HEK293 (cell line): ENCODE results near the gene CCDC102B.

Source experiments
- CTCF ChIA-PET: fragments of 350-600 bp; formaldehyde crosslinking; extraction: SDS; loops from one replicate; lab custom pipeline; 2021; ENCODE audit warnings: antibody characterized with exemption; lab: Yijun Ruan, JAX
- POLR2A ChIA-PET: fragments of 300-600 bp; formaldehyde crosslinking; extraction: SDS; loops from one replicate; lab custom pipeline; 2020; ENCODE audit warnings: antibody characterized with exemption, inconsistent platforms; lab: Yijun Ruan, JAX
- H3K27ac ChIP-seq: fragments of 200-500 bp; sonication (Bioruptor generic); 2 replicates; pipeline ENCODE4 v1.5.1; 2014; ENCODE audit warnings: low read depth, low read length, control low read depth, inconsistent platforms; ENCODE audit errors: extremely low read depth
- H3K36me3 ChIP-seq, 2 experiments: fragments of 200-500 bp in 1 of 2; sonication (Bioruptor generic) in 1 of 2; 1 replicate in 1 of 2; 2 replicates in 1 of 2; pipeline ENCODE4 v1.5.1; 2014 to 2017; ENCODE audit warnings: inconsistent platforms in 2 of 2, low read length in 2 of 2; ENCODE audit not compliant: control insufficient read depth in 2 of 2, insufficient read depth in 1 of 2
- H3K4me1 ChIP-seq: fragments of 200-500 bp; sonication (Bioruptor generic); 2 replicates; pipeline ENCODE4 v1.5.1; 2014; ENCODE audit warnings: mild to moderate bottlenecking, low read length, inconsistent platforms; ENCODE audit not compliant: control insufficient read depth, insufficient read depth
- H3K4me3 ChIP-seq: 2 replicates; pipeline ENCODE4 v1.5.1; 2011; ENCODE audit warnings: low read depth, mild to moderate bottlenecking, control low read depth, low read length, moderate library complexity
- H3K9me3 ChIP-seq: fragments of 200-500 bp; sonication (Bioruptor generic); 2 replicates; pipeline ENCODE4 v1.5.1; 2014; ENCODE audit warnings: low read depth, low read length, inconsistent platforms; ENCODE audit not compliant: control insufficient read depth, insufficient read depth
- GFI1B ChIP-seq: fragments of 450-650 bp; formaldehyde crosslinking; IDR thresholded peaks from 2 replicates; pipeline ENCODE4 v1.5.1; 2016; ENCODE audit warnings: missing biosample characterization, missing genetic modification characterization
- GLIS2 ChIP-seq: fragments of 450-650 bp; formaldehyde crosslinking; IDR thresholded peaks from 2 replicates; pipeline ENCODE4 v1.5.1; 2016; ENCODE audit warnings: missing biosample characterization, missing genetic modification characterization
- SCRT1 ChIP-seq: fragments of 450-650 bp; formaldehyde crosslinking; IDR thresholded peaks from 2 replicates; pipeline ENCODE4 v1.5.1; 2016; ENCODE audit warnings: missing biosample characterization, missing genetic modification characterization, borderline replicate concordance
- SCRT2 ChIP-seq: fragments of 450-650 bp; formaldehyde crosslinking; IDR thresholded peaks from 2 replicates; pipeline ENCODE4 v1.5.1; 2016; ENCODE audit warnings: missing biosample characterization, missing genetic modification characterization
- SETDB1 ChIP-seq: IDR thresholded peaks from one replicate; pipeline ENCODE4 v1.6.1; 2017; ENCODE audit warnings: mild to moderate bottlenecking, low read length, moderate library complexity, mixed read lengths; ENCODE audit not compliant: insufficient read length
- ZBTB1 ChIP-seq: fragments of 450-650 bp; formaldehyde crosslinking; IDR thresholded peaks from 2 replicates; pipeline ENCODE4 v1.5.1; 2016; ENCODE audit warnings: missing biosample characterization, missing genetic modification characterization
- ZBTB20 ChIP-seq: fragments of 450-650 bp; formaldehyde crosslinking; IDR thresholded peaks from 2 replicates; pipeline ENCODE4 v1.5.1; 2016; ENCODE audit warnings: missing biosample characterization, missing genetic modification characterization
- ZBTB8A ChIP-seq: fragments of 450-650 bp; formaldehyde crosslinking; IDR thresholded peaks from 2 replicates; pipeline ENCODE4 v1.5.1; 2016; ENCODE audit warnings: missing biosample characterization, missing genetic modification characterization
- ZNF10 ChIP-seq: fragments of 450-650 bp; formaldehyde crosslinking; IDR thresholded peaks from 2 replicates; pipeline ENCODE4 v1.5.1; 2017; ENCODE audit warnings: missing biosample characterization, missing genetic modification characterization
- ZNF121 ChIP-seq: fragments of 450-650 bp; formaldehyde crosslinking; IDR thresholded peaks from 2 replicates; pipeline ENCODE4 v1.5.1; 2016; ENCODE audit warnings: missing biosample characterization, missing genetic modification characterization
- ZNF174 ChIP-seq: fragments of 450-650 bp; formaldehyde crosslinking; IDR thresholded peaks from 2 replicates; pipeline ENCODE4 v1.5.0; 2017; ENCODE audit warnings: missing biosample characterization, mild to moderate bottlenecking, missing genetic modification characterization
- ZNF26 ChIP-seq: fragments of 450-650 bp; formaldehyde crosslinking; IDR thresholded peaks from 2 replicates; pipeline ENCODE4 v1.5.1; 2016; ENCODE audit warnings: missing biosample characterization, missing genetic modification characterization
- ZNF501 ChIP-seq: fragments of 450-650 bp; formaldehyde crosslinking; IDR thresholded peaks from 2 replicates; pipeline ENCODE4 v1.5.1; 2016; ENCODE audit warnings: missing biosample characterization, missing genetic modification characterization
- ZNF555 ChIP-seq: fragments of 450-650 bp; formaldehyde crosslinking; conservative IDR thresholded peaks from 2 replicates; pipeline ENCODE4 v1.5.1; 2017; ENCODE audit warnings: missing biosample characterization, mild to moderate bottlenecking, missing genetic modification characterization, inconsistent platforms
- ZNF571 ChIP-seq: fragments of 450-650 bp; formaldehyde crosslinking; IDR thresholded peaks from 2 replicates; pipeline ENCODE4 v1.5.0; 2017; ENCODE audit warnings: missing biosample characterization, missing genetic modification characterization
- ZNF610 ChIP-seq: fragments of 450-650 bp; formaldehyde crosslinking; IDR thresholded peaks from 2 replicates; pipeline ENCODE4 v1.5.1; 2016; ENCODE audit warnings: missing biosample characterization, missing genetic modification characterization, borderline replicate concordance
- ZNF670 ChIP-seq: fragments of 450-650 bp; formaldehyde crosslinking; IDR thresholded peaks from 2 replicates; pipeline ENCODE4 v1.5.1; 2016; ENCODE audit warnings: missing biosample characterization, missing genetic modification characterization, low read depth
- ZNF776 ChIP-seq: fragments of 450-650 bp; formaldehyde crosslinking; IDR thresholded peaks from 2 replicates; pipeline ENCODE4 v1.5.0; 2017; ENCODE audit warnings: missing biosample characterization, missing genetic modification characterization, borderline replicate concordance
- ZNF792 ChIP-seq: fragments of 450-650 bp; formaldehyde crosslinking; IDR thresholded peaks from 2 replicates; pipeline ENCODE4 v1.5.1; 2016; ENCODE audit warnings: missing biosample characterization, missing genetic modification characterization
- ZSCAN16 ChIP-seq: fragments of 450-650 bp; formaldehyde crosslinking; IDR thresholded peaks from 2 replicates; pipeline ENCODE4 v1.5.1; 2016; ENCODE audit warnings: missing biosample characterization, missing genetic modification characterization
- TF ChIP-seq, protein P1 (sequence below): fragments of 450-650 bp; formaldehyde crosslinking; conservative IDR thresholded peaks from 2 replicates; pipeline ENCODE4 v1.5.1; 2016; ENCODE audit warnings: low read depth, missing biosample characterization, missing genetic modification characterization

Gene CCDC102B

DNA sequence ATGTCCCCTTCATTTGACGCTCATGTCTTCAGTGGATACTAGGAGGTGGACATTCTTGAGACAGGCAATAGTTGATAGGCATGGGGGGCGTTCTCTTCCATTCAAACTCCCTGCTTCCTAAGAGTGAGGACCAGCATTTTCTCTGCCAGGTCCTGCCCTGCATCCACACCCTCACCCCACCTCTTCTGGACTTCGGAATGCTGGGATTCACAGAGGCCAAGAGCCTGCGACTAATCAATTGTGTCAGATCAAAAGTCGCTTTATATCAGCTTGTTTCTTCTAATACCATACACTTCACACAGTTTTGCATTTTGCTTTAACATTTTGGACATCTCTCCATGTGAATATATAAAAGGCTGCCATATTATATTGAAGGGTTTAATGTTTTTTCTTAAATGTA lies 210.7 kb downstream of the CCDC102B start (continued):
- no peak for TF ChIP-seq ZBTB1 (tag by site-specific recombination)
- no peak for TF ChIP-seq ZBTB20
- TF ChIP-seq ZNF610 (tag by site-specific recombination), result no peak
- TF ChIP-seq GFI1B (tag by site-specific recombination), result no peak
- no peak for TF ChIP-seq ZNF174 (tag by site-specific recombination)
- TF ChIP-seq ZNF792 (tag by site-specific recombination), result no peak
- TF ChIP-seq ZNF776 (tag by site-specific recombination), result no peak
- no peak for TF ChIP-seq ZNF670 (tag by site-specific recombination)
- TF ChIP-seq ZNF555 (tag by site-specific recombination), result no peak
- TF ChIP-seq, all 188 proteins: peak for 0

GRCh38 chr18:69021211-69021805 lies 223.4 kb downstream of the CCDC102B start:
- ChIA-PET CTCF (no interaction called here), POLR2A (no interaction called here)
- no peak overlapping the region for H3K27ac ChIP-seq
- no peak overlapping the region for H3K4me3 ChIP-seq
- no peaks in the 10 kb centered on the region for H3K4me1 ChIP-seq
- H3K36me3 ChIP-seq, result no peaks in the 10 kb centered on the region
- no peaks in the 10 kb centered on the region for H3K9me3 ChIP-seq
- TF ChIP-seq GLIS2 (tag by site-specific recombination), result no peak
- no peak for TF ChIP-seq SETDB1
- TF ChIP-seq ZSCAN16 (tag by site-specific recombination), result no peak
- no peak for TF ChIP-seq ZNF501 (tag by site-specific recombination)
- no peak for TF ChIP-seq SCRT1 (tag by site-specific recombination)
- no peak for TF ChIP-seq ZNF571 (tag by site-specific recombination)
- TF ChIP-seq, protein P1, sequence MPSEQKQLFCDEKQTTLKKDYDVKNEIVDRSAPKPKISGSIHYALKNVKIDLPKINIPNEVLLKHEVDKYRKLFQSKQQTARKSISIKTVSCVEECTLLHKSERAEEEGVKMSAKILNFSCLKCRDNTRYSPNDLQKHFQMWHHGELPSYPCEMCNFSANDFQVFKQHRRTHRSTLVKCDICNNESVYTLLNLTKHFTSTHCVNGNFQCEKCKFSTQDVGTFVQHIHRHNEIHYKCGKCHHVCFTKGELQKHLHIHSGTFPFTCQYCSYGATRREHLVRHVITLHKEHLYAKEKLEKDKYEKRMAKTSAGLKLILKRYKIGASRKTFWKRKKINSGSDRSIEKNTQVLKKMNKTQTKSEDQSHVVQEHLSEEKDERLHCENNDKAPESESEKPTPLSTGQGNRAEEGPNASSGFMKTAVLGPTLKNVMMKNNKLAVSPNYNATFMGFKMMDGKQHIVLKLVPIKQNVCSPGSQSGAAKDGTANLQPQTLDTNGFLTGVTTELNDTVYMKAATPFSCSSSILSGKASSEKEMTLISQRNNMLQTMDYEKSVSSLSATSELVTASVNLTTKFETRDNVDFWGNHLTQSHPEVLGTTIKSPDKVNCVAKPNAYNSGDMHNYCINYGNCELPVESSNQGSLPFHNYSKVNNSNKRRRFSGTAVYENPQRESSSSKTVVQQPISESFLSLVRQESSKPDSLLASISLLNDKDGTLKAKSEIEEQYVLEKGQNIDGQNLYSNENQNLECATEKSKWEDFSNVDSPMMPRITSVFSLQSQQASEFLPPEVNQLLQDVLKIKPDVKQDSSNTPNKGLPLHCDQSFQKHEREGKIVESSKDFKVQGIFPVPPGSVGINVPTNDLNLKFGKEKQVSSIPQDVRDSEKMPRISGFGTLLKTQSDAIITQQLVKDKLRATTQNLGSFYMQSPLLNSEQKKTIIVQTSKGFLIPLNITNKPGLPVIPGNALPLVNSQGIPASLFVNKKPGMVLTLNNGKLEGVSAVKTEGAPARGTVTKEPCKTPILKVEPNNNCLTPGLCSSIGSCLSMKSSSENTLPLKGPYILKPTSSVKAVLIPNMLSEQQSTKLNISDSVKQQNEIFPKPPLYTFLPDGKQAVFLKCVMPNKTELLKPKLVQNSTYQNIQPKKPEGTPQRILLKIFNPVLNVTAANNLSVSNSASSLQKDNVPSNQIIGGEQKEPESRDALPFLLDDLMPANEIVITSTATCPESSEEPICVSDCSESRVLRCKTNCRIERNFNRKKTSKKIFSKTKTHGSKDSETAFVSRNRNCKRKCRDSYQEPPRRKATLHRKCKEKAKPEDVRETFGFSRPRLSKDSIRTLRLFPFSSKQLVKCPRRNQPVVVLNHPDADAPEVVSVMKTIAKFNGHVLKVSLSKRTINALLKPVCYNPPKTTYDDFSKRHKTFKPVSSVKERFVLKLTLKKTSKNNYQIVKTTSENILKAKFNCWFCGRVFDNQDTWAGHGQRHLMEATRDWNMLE, result no peak
- no peak for TF ChIP-seq ZNF10
- TF ChIP-seq SCRT2 (tag by site-specific recombination), result no peak
- no peak for TF ChIP-seq ZNF26 (tag by site-specific recombination)
- TF ChIP-seq ZNF121 (tag by site-specific recombination), result no peak
- TF ChIP-seq ZBTB8A (tag by site-specific recombination), result no peak
- TF ChIP-seq, all 188 proteins: peak for 0
